ENCODE results near the gene TNNT2. TPM values are rescaled to one million over a fixed set of nuclear protein-coding genes. Genes with fewer than 3 reads are reported as not detected.

The TNNT2 gene
- total and polyA plus RNA-seq, 2 donors: 3.1 to 10.0 TPM

Other genes starting within 250 kb of the TNNT2 start
- gene TMEM9, start 223.2 kb downstream of the TNNT2 start, total RNA-seq: 31.5 TPM
- gene TMEM9, start 223.2 kb downstream of the TNNT2 start, polyA plus RNA-seq: 57.5 TPM
- 0.80 TPM for gene IGFN1, start 186.9 kb downstream of the TNNT2 start, total RNA-seq
- gene IGFN1, start 186.9 kb downstream of the TNNT2 start, polyA plus RNA-seq: 0.39 TPM
- 14.1 TPM for gene PKP1, start 94.2 kb downstream of the TNNT2 start, total RNA-seq
- 20.0 TPM for gene PKP1, start 94.2 kb downstream of the TNNT2 start, polyA plus RNA-seq
- gene LAD1, start 21.6 kb upstream of the TNNT2 start, total RNA-seq: 9.1 TPM
- gene LAD1, start 21.6 kb upstream of the TNNT2 start, polyA plus RNA-seq: 19.5 TPM
- 4.1 TPM for gene TNNI1, start 44.0 kb upstream of the TNNT2 start, total RNA-seq
- 3.5 TPM for gene TNNI1, start 44.0 kb upstream of the TNNT2 start, polyA plus RNA-seq
- 14.4 TPM for gene PHLDA3, start 91.5 kb upstream of the TNNT2 start, total RNA-seq
- 31.7 TPM for gene PHLDA3, start 91.5 kb upstream of the TNNT2 start, polyA plus RNA-seq
- gene CSRP1, start 129.4 kb upstream of the TNNT2 start, total RNA-seq: 39.7 TPM
- gene CSRP1, start 129.4 kb upstream of the TNNT2 start, polyA plus RNA-seq: 170 TPM
- gene NAV1, start 161.4 kb upstream of the TNNT2 start, total RNA-seq: 4.0 TPM
- gene NAV1, start 161.4 kb upstream of the TNNT2 start, polyA plus RNA-seq: 3.4 TPM

All from thymus (tissue), 2 donors.